ES-I3 (cell line): ENCODE measurements around the gene ZDHHC1.
"Not testable (repeated sequence)": the region's sequence is repeated elsewhere in the genome, so short reads cannot be mapped to it uniquely, and the experiment has no call there.

Experiments used
- H3K36me3 ChIP-seq: 2 replicates; pipeline ENCODE4 v1.6.1; 2013; ENCODE audit warnings: mild to moderate bottlenecking, low read length, control low read depth, moderate library complexity; ENCODE audit not compliant: insufficient read depth
- H3K4me1 ChIP-seq: 2 replicates; pipeline ENCODE4 v1.6.1; 2013; ENCODE audit warnings: mild to moderate bottlenecking, control low read depth, low read length; ENCODE audit not compliant: insufficient read depth
- H3K9ac ChIP-seq: 2 replicates; pipeline ENCODE4 v1.6.1; 2013; ENCODE audit warnings: low read depth, mild to moderate bottlenecking, low read length, moderate library complexity
- H3K9me3 ChIP-seq: 2 replicates; pipeline ENCODE4 v1.6.1; 2013; ENCODE audit warnings: mild to moderate bottlenecking, low read length, moderate library complexity; ENCODE audit not compliant: control insufficient read depth, insufficient read depth

Gene ZDHHC1

DNA sequence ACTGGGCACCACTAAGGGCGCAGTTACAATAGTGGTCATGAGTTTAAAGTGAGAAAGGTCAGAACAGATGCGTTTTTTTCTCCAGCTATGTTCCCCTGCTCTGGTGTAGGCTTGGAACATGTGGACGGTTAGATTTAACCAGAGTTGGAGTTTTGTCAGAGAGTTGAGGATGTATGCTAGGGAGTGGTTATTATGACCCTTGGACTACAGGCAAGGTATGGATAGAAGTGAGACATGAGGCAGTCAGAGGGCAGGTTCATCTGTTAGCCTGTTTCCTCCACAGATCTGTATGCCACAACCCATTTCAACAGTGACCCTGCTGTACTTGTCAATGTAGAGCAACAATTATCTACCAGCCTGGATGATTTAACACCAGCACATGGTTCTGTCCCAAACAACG is 45.6 kb downstream of the ZDHHC1 start:
- H3K9me3 ChIP-seq: no peaks in the 10 kb centered on the region
- no peak overlapping the region for H3K9ac ChIP-seq
- no peaks in the 10 kb centered on the region for H3K4me1 ChIP-seq
- no peaks in the 10 kb centered on the region for H3K36me3 ChIP-seq

DNA sequence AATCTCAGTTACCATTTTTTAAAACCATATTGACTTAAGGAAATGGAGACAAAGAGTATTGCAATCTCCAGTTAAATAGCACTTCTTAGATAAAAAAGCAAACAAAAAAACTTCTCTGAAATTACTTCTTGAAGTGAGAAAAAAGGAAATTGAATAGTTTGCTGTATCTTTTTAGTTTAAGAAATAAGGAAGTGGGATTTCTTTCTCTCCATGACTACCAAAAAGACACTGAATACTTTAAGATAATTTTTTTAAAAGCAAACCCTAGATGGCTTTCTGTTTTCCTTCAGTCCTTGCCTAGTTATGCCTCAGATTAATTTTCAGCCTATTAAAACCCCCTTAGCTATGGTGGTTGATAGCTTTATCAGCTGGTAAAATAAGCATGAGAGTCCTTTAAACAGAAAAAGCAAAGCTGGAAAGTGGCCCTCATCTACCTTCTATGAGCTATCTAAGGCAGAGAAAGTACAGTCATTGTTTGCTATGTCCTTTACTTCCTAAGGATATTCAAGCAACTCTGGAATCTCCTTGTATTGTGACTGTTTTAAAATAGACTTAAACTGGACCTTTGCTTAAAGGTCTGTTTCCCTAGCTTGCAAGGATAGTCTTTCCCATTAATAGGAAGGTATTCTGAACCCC is 51.6 kb downstream of the ZDHHC1 start:
- no peak overlapping the region for H3K9ac ChIP-seq
- H3K36me3 ChIP-seq: no peaks in the 10 kb centered on the region
- H3K9me3 ChIP-seq: no peaks in the 10 kb centered on the region
- no peaks in the 10 kb centered on the region; the same call in 1 of the 2 replicates for H3K4me1 ChIP-seq

DNA sequence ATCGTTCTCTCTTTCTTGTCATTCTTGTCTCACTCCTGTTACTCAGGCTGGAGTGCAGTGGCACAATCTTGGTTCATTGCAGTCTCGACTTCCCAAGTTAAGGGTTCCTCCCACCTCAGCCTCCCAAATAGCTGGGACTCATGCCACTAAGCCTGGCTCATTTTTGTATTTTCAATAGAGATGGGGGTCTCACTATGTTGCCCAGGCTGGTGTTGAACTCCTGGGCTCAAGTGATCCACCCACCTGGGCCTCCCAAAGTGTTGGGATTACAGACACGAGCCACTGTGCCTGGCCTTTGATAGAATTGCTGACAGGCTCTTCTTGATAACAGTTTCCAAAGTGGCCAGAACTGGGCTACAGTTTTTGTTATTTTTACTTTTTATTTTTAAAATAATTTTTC is 55.2 kb downstream of the ZDHHC1 start:
- Histone ChIP-seq H3K9ac (no peak overlapping the region), H3K9me3 (no peaks in the 10 kb centered on the region), H3K4me1 (no peaks in the 10 kb centered on the region; the same call in 1 of the 2 replicates), H3K36me3 (no peaks in the 10 kb centered on the region)

DNA sequence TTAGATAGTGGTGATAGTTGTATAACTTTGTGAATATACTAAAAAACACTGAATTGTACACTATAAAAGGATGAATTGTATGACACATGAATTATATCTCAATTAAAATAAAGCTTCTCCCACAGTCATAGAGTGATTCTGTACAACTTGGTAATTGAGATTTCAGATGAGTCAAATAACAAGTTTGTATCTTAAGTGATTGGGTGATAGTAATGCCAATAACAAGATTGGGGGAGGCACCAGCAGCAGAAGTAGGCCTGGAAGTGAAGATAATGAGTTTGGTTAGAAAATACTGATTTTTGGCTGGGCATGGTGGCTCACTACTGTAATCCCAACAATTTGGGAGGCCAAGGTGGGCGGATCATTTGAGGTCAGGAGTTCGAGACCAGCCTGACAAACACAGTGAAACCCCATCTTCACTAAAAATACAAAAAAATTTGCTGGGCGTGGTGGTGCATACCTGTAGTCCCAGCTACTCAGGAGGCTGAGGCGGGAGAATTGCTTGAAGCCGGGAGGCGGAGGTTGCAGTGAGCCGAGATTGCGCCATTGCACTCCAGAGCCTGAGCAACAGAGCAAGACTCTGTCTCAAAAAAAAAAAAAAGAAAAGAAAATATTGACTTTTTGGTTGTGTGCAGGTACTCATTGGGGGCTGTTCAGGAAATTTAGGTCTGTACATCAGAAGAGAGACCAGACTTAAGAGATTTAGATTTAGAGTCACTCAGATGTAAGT is 56.6 kb downstream of the ZDHHC1 start:
- not testable (repeated sequence) for H3K9me3 ChIP-seq, H3K36me3 ChIP-seq, H3K9ac ChIP-seq, H3K4me1 ChIP-seq

DNA sequence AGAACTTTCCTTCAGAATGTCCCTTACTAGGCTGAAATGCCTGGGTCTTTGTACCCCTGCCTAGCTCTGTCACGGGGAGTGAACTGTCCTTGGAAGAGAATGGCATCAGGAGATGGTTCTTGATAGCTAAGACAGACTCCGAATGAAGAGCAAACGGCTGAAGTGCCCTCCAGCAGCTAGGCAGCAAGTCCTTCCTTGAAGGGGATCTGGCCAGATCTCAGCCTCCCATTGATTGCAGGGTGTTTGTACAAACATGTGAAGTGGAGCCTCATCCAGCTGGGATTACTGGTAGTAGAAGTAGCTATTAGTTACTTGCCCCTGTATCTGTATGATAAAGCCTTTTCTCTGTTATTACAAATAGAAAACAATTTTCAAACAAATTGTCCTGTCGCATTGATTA is 58.7 kb downstream of the ZDHHC1 start:
- H3K4me1 ChIP-seq: no peaks in the 10 kb centered on the region
- H3K9me3 ChIP-seq: no peaks in the 10 kb centered on the region; the same call in 1 of the 2 replicates
- no peaks in the 10 kb centered on the region for H3K36me3 ChIP-seq
- H3K9ac ChIP-seq: no peak overlapping the region

DNA sequence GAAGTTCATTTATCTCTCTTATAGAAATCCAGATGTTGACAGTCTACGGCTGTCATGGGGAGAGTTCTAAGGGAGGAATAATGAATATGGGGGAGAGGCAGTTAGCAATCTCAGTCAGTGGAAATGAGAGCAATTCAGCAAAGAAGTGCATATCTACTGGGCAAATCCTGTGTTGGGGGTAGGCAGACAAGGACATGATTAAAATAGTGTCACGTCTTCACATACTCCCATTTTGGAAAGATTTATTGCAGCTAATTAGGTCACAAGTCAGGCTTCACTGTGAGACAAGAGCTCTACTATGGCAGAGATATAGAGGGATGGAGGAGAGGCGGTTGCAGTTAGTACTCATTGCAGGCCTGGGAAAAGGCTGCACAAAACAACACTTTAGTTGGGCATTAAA is 59.9 kb downstream of the ZDHHC1 start:
- Histone ChIP-seq H3K4me1 (no peaks in the 10 kb centered on the region), H3K9me3 (no peaks in the 10 kb centered on the region; the same call in 1 of the 2 replicates), H3K36me3 (no peaks in the 10 kb centered on the region), H3K9ac (no peak overlapping the region)

DNA sequence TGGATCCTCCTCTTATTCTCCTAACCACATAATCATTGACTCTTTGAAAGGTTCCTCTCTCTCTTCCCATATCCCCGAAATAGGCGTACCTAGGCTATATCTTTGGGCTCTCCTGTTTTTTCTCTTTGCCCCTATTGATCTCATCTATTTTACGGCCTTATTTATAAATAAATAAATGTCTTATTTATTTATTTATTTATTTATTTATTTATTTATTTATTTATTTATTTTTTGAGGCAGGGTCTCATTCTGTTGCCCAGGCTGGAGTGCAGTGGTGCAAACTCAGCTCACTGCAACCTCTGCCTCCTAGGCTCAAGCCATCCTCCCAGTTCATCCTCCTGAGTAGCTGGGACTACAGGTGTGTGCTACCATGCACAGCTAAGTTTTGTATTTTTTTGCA is 63.8 kb downstream of the ZDHHC1 start:
- H3K9me3 ChIP-seq, H3K36me3 ChIP-seq, H3K4me1 ChIP-seq, H3K9ac ChIP-seq: not testable (repeated sequence)

DNA sequence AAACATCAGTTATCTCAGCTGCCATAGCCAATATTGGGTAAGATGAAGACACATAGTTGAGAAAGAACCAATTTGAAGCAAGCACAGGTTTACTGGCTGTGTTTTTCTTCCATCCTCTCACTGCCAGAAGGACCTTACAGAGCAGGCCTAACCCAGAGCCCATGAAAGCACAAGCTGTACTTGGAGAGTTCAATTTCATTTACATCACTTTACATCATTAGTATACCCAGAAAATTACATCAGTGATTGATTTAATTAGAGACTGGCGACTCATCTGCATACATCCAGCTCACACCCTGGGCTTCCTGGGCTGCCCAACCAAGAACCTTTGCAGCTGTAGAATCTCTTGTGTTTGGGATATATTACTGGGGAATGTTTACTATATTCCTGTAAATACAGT is 66.0 kb downstream of the ZDHHC1 start:
- H3K9ac ChIP-seq: no peak overlapping the region
- H3K9me3 ChIP-seq: no peaks in the 10 kb centered on the region; the same call in 1 of the 2 replicates
- no peaks in the 10 kb centered on the region for H3K36me3 ChIP-seq
- no peaks in the 10 kb centered on the region for H3K4me1 ChIP-seq

DNA sequence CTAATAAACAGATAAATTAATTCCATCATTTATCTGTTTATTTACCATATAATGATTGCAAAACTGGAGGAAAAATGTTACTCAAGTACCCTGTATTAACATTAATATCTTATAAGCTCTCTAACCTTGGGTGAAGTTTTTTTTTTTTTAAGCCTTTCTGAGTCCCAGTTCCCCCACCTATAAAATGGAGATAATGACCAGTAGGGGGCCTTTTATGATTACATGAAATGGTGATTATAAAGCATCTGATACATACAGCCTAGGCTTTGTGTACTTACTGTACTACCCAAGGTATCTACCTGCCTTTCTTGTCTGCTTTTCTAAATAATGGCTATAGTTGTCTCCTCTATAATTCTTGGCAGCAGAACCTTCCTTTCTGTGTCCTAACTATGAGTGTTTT is 67.1 kb downstream of the ZDHHC1 start:
- Histone ChIP-seq H3K9me3 (no peaks in the 10 kb centered on the region), H3K36me3 (no peaks in the 10 kb centered on the region), H3K4me1 (no peaks in the 10 kb centered on the region)

DNA sequence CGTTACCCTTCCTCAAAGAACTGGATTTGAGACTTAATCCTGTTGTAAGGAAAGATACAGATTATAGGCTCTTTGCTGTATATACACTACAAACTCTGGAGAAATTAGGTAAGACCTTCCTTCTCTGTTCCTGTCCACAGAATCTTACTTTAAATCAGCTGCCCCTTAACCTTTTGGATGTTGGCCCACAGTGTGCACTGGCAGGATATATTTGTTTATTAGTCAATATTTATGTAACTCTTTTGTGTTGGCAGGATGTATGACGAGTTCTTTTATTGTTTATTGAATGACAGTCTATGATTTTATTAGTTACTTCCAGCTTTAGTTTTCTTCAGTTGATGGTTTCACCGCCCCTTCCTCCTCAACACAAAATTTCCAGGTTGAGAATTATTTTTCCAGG is 69.9 kb downstream of the ZDHHC1 start:
- Histone ChIP-seq H3K9me3 (no peaks in the 10 kb centered on the region), H3K9ac (no peak overlapping the region), H3K36me3 (no peaks in the 10 kb centered on the region), H3K4me1 (no peaks in the 10 kb centered on the region)

More for the DNA sequence above, 67.1 kb downstream of the ZDHHC1 start:
- H3K9ac ChIP-seq: no peak overlapping the region

DNA sequence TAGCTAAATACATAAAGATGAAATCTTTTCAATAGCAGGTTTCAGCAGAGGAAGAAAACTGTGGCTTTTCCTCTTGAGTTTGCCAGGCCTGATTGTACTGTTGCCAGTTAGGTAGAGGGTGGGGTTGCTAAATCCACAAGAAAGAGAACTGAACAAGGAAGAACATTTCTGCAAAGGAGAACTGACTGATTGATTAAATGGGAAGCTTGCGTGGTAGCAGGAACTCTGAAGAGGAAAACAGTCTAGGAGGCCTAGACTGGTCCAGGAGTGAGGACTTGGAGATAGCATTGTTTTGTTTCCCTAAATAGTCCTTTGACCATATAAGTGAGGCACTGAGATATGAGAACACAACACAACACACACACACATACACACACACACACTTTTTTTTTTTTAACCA is 70.9 kb downstream of the ZDHHC1 start:
- Histone ChIP-seq H3K36me3 (no peaks in the 10 kb centered on the region), H3K9me3 (no peaks in the 10 kb centered on the region), H3K4me1 (no peaks in the 10 kb centered on the region), H3K9ac (no peak overlapping the region)
